ENCODE data around the gene MCOLN1.
"Not testable (repeated sequence)": the region's sequence is repeated elsewhere in the genome, so short reads cannot be mapped to it uniquely, and the experiment has no call there.

The MCOLN1 gene

DNA sequence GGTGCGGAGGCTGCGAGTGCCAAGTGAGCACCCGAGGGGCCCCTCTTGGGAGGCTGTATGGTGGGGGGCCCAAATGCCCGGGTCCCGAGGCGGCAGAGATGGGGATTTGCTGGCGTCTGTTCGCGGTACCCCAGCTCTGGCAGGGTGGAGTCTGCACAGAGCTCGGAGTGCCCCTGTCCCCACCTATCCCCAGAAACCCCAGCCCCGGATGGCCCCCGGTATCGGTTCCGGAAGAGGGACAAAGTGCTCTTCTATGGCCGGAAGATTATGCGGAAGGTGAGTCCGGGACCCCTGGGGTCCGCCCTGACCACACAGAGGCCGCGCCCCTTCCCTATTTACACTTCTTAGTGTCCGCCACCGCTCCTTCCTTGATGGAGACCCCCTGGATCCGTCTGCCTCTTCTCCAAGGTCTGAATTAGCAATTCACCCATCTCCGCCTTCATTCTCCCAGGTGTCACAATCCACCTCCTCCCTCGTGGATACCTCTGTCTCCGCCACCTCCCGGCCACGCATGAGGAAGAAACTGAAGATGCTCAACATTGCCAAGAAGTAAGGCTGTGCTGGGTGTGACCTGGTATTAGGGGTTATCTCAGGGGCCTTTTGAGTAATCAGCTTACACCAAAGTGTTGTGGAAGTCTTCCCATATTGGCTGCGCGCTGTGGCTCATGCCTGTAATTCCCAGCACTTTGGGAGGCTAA lies 13.7 kb downstream of the MCOLN1 start:
- DNase-seq (ENCODE audit: low spot score): no peak
- in situ Hi-C loops (cut with MboI; ENCODE audit: low pct_unique_long_range_greater_than_20kb, low sequenced_read_pairs, unreplicated experiment): no loop called here
- TF ChIP-seq, protein P1, sequence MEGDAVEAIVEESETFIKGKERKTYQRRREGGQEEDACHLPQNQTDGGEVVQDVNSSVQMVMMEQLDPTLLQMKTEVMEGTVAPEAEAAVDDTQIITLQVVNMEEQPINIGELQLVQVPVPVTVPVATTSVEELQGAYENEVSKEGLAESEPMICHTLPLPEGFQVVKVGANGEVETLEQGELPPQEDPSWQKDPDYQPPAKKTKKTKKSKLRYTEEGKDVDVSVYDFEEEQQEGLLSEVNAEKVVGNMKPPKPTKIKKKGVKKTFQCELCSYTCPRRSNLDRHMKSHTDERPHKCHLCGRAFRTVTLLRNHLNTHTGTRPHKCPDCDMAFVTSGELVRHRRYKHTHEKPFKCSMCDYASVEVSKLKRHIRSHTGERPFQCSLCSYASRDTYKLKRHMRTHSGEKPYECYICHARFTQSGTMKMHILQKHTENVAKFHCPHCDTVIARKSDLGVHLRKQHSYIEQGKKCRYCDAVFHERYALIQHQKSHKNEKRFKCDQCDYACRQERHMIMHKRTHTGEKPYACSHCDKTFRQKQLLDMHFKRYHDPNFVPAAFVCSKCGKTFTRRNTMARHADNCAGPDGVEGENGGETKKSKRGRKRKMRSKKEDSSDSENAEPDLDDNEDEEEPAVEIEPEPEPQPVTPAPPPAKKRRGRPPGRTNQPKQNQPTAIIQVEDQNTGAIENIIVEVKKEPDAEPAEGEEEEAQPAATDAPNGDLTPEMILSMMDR (IDR thresholded peaks at IDR 0.05; ENCODE audit: extremely low read depth, insufficient read depth, missing control alignments): no peak

DNA sequence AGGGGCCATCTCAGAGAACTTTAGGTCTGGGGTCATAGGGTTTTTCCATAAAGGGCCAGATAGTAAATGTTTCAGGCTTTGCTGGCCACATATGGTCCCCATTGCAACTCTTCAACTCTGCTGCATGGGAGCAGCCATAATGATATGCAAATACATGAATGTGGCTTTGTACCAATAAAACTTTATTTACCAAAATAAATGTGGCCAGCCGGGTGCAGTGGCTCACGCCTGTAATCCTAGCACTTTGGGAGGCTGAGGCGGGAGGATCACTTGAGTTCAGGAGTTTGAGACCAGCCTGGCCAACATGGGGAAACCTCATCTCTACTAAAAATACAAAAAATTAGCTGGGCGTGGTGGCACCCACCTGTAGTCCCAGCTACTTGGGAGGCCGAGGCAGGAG lies 16.6 kb downstream of the MCOLN1 start:
- DNase-seq (ENCODE audit: low spot score): not testable (repeated sequence)

DNA sequence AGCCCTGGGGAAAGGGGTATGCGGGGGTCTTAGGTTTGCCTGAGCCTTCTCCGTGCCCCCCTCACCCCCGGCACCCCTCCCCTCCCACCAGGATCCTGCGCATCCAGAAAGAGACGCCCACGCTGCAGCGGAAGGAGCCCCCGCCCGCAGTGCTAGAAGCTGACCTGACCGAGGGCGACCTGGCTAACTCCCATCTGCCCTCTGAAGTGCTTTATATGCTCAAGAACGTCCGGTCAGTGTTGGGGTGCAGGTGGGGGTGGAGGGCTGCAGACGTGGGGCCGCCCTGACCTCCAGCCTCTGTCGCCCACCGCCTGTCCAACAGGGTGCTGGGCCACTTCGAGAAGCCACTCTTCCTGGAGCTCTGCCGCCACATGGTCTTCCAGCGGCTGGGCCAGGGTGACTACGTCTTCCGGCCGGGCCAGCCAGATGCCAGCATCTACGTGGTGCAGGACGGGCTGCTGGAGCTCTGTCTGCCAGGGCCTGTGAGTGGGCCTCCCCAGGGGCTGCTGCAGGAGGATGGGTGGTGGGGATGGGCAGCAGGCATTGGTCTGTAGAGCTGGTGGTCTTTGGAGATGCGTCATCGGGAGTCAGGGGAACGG lies 17.5 kb downstream of the MCOLN1 start:
- DNase-seq (ENCODE audit: low spot score): no peak
- in situ Hi-C loops (cut with MboI; ENCODE audit: low pct_unique_long_range_greater_than_20kb, low sequenced_read_pairs, unreplicated experiment): no loop called here
- TF ChIP-seq, protein P1 (IDR thresholded peaks at IDR 0.05; ENCODE audit: extremely low read depth, insufficient read depth, missing control alignments): no peak

More for the DNA sequence above, 16.6 kb downstream of the MCOLN1 start:
- in situ Hi-C loops (cut with MboI; ENCODE audit: low pct_unique_long_range_greater_than_20kb, low sequenced_read_pairs, unreplicated experiment): not testable (repeated sequence)

DNA sequence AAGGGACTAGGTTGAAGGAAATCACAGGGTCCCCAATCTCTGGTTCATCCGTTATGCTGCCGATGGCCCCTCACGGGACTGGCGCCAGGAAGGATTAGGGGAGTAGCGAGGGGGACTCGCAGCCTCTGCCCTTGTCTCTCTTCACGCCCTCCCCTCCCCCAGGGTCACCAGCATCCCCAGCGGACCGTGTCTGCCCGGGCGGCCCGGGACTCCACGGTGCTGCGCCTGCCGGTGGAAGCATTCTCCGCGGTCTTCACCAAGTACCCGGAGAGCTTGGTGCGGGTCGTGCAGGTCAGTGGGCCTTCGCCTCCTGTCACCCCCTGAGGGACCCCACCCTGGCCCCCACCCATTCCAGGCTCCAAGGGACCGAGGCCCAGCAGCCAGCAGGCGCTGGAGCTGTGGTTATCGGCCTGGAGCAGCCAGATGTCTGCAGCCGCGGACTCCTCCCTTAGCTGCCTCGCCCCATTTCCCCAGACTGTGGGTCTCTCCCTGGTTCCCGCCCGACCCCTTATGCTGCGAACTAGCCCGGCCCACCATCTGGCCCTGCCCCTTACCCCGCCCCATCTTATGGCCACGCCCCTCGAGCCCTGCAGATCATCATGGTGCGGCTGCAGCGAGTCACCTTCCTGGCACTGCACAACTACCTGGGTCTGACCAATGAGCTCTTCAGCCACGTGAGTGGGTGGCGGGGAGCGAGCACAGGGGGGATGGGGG lies 18.5 kb downstream of the MCOLN1 start:
- in situ Hi-C loops (cut with MboI; ENCODE audit: low pct_unique_long_range_greater_than_20kb, low sequenced_read_pairs, unreplicated experiment): no loop called here
- TF ChIP-seq, protein P1 (IDR thresholded peaks at IDR 0.05; ENCODE audit: extremely low read depth, insufficient read depth, missing control alignments): no peak
- no peak for DNase-seq (ENCODE audit: low spot score)

DNA sequence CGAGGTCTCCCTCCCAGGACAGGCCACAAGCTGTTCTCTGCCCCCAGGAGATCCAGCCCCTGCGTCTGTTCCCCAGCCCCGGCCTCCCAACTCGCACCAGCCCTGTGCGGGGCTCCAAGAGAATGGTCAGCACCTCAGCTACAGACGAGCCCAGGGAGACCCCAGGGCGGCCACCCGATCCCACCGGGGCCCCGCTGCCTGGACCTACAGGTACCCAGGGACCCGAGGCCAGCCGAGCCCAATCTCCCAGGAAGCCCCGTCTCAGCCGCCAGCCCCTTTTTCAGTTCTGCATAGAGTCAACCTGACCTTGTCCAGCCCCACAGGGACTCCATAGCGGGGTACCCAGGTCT lies 19.0 kb downstream of the MCOLN1 start:
- in situ Hi-C loops (cut with MboI; ENCODE audit: low pct_unique_long_range_greater_than_20kb, low sequenced_read_pairs, unreplicated experiment): no loop called here
- DNase-seq (ENCODE audit: low spot score): no peak
- TF ChIP-seq, protein P1 (IDR thresholded peaks at IDR 0.05; ENCODE audit: extremely low read depth, insufficient read depth, missing control alignments): no peak

DNA sequence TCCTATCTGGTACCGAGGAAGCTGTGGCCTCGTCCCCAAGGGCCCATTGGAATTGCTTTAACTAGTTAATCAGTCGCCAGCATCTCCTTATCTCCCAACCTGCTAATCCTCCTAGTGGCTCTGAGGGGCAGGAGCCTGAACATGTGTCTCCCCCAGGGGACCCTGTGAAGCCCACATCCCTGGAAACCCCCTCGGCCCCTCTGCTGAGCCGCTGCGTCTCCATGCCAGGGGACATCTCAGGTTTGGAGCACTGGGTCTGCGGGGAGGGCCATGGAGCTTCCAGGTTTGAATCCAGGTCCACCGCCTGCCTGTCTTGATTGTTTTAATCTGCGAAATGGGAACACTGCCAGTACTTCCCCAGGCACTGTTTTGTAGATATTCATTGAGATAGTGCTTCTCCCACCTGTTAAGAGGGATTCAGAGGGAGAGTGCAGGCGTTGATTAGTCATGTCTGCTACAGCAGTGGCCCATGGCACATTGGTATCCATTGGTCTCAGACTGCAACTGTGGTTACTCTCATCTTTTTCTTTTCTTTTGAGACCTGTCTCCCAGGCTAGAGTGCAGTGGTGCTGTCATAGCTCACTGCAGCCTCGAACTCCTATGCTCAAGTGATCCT lies 19.5 kb downstream of the MCOLN1 start:
- TF ChIP-seq, protein P1 (IDR thresholded peaks at IDR 0.05; ENCODE audit: extremely low read depth, insufficient read depth, missing control alignments): no peak
- in situ Hi-C loops (cut with MboI; ENCODE audit: low pct_unique_long_range_greater_than_20kb, low sequenced_read_pairs, unreplicated experiment): no loop called here
- DNase-seq (ENCODE audit: low spot score): no peak
